Hypothalamus (tissue), 51 donors: ENCODE measurements around the gene MKRN2OS.
"Not testable (repeated sequence)": the region's sequence is repeated elsewhere in the genome, so short reads cannot be mapped to it uniquely, and the experiment has no call there.

Experiments used
- DNase-seq, 51 donors: peaks; one replicate each; lab custom pipeline; 2025; lab: John Stamatoyannopoulos, UW

MKRN2OS gene

GRCh38 chr3:12562451-12562850 is 17.2 kb upstream of the MKRN2OS start:
- no peak for DNase-seq

- no peak for DNase-seq
These were observed 16.1 kb upstream of the MKRN2OS start for GRCh38 chr3:12561397-12561796.

GRCh38 chr3:12560505-12561190 is 15.3 kb upstream of the MKRN2OS start:
- no peak for DNase-seq

- no peak for DNase-seq
These were observed 14.2 kb upstream of the MKRN2OS start for GRCh38 chr3:12559520-12559919.

- no peak for DNase-seq
These were observed 13.4 kb upstream of the MKRN2OS start for GRCh38 chr3:12558706-12559105.

GRCh38 chr3:12557473-12558100 is 12.3 kb upstream of the MKRN2OS start:
- DNase-seq, result peak in 1 of 51 donors; percentile 72

GRCh38 chr3:12556690-12557472 is 11.6 kb upstream of the MKRN2OS start, which contains the start of gene MKRN2:
MKRN2 (plus strand) TSS chr3:12557087; CDS start chr3:12557151, 64 bp downstream.
- peak; percentile 30 to 92 (median 84) for DNase-seq

GRCh38 chr3:12556314-12556689 is 11.0 kb upstream of the MKRN2OS start:
- no peak for DNase-seq

GRCh38 chr3:12553921-12554391 is 8.7 kb upstream of the MKRN2OS start:
- peak in 7 of 51 donors; percentile 5 to 20 (median 7) for DNase-seq

GRCh38 chr3:12549971-12550760 is 4.9 kb upstream of the MKRN2OS start:
- DNase-seq, result no peak

GRCh38 chr3:12544652-12545472 is 437 bp downstream of the MKRN2OS start:
- DNase-seq, result no peak

GRCh38 chr3:12543497-12543896 is 1.8 kb downstream of the MKRN2OS start:
- DNase-seq, result not testable (repeated sequence)

- no peak for DNase-seq
These were observed 3.7 kb downstream of the MKRN2OS start for GRCh38 chr3:12541625-12542024.

- DNase-seq, result no peak
These were observed 8.9 kb downstream of the MKRN2OS start for GRCh38 chr3:12536423-12536822.

- peak in 1 of 51 donors; percentile 16 for DNase-seq
These were observed 13.1 kb downstream of the MKRN2OS start for GRCh38 chr3:12532182-12532581.

GRCh38 chr3:12527757-12528143 is 17.5 kb downstream of the MKRN2OS start:
- no peak for DNase-seq

- DNase-seq, result no peak
These were observed 22.6 kb downstream of the MKRN2OS start for GRCh38 chr3:12522721-12523120.

- DNase-seq, result no peak
These were observed 24.3 kb downstream of the MKRN2OS start for GRCh38 chr3:12521010-12521409.

- no peak for DNase-seq
These were observed 26.9 kb downstream of the MKRN2OS start for GRCh38 chr3:12518261-12519028.
